Loucy (cell line): ENCODE measurements around the gene CD38.
"Not testable (repeated sequence)": the region's sequence is repeated elsewhere in the genome, so short reads cannot be mapped to it uniquely, and the experiment has no call there.

Source experiments
- EZH2phosphoT487 ChIP-seq: fragments of 200-600 bp; IDR thresholded peaks from 2 replicates; pipeline ENCODE4 v1.6.1; 2018; ENCODE audit warnings: antibody characterized with exemption, mild to moderate bottlenecking, moderate library complexity, borderline replicate concordance
- TF ChIP-seq, protein P1 (sequence below): fragments of 200-600 bp; sonication (generic); conservative IDR thresholded peaks from 2 replicates; pipeline ENCODE4 v1.5.1; 2014; ENCODE audit warnings: mild to moderate bottlenecking, antibody characterized with exemption, low read length

DNA sequence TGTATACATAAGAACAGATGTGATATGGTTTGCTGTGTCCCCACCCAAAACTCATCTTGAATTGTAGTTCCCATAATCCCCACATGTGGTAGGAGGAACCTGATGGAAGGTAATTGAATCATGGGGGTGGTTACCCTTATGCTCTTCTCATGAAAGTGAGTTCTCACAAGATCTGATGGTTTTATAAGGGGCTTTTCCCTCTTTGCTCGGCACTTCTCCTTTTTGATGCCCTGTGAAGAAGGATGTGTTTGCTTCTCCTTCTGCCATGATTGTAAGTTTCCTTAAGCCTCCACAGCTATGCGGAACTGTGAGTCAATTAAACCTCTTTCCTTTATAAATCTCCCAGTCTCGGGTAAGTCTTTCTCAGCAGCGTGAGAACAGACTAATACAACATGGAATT is 83.1 kb downstream of the CD38 start:
- TF ChIP-seq, protein P1, sequence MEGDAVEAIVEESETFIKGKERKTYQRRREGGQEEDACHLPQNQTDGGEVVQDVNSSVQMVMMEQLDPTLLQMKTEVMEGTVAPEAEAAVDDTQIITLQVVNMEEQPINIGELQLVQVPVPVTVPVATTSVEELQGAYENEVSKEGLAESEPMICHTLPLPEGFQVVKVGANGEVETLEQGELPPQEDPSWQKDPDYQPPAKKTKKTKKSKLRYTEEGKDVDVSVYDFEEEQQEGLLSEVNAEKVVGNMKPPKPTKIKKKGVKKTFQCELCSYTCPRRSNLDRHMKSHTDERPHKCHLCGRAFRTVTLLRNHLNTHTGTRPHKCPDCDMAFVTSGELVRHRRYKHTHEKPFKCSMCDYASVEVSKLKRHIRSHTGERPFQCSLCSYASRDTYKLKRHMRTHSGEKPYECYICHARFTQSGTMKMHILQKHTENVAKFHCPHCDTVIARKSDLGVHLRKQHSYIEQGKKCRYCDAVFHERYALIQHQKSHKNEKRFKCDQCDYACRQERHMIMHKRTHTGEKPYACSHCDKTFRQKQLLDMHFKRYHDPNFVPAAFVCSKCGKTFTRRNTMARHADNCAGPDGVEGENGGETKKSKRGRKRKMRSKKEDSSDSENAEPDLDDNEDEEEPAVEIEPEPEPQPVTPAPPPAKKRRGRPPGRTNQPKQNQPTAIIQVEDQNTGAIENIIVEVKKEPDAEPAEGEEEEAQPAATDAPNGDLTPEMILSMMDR, result not testable (repeated sequence)
- not testable (repeated sequence) for TF ChIP-seq EZH2phosphoT487
